Activated gamma-delta T cell (primary cell): Measurements from ENCODE around the gene RERE.
"Not testable (repeated sequence)": the region's sequence is repeated elsewhere in the genome, so short reads cannot be mapped to it uniquely, and the experiment has no call there.

Experiments used
- DNase-seq: peaks from one replicate; lab custom pipeline; 2025; lab: John Stamatoyannopoulos, UW

The RERE gene

DNA sequence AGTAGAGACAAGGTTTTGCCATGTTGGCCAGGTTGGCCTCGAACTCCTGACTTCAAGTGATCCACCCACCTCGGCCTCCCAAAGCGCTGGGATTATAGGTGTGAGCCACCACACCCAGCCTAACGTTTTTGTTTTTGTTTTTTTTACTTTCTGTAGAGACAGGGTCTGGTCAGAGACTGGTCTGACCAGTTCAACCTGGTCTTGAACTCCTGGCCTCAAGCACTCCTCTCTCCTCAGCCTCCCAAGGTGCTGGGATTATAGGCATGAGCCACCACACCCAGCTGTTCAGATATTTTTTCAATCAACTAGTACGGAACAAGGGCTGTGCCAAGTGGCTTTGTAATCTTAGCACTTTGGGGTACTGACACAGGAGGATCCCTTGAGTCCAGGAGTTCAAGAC is 209.5 kb downstream of the RERE start:
- no peak for DNase-seq

DNA sequence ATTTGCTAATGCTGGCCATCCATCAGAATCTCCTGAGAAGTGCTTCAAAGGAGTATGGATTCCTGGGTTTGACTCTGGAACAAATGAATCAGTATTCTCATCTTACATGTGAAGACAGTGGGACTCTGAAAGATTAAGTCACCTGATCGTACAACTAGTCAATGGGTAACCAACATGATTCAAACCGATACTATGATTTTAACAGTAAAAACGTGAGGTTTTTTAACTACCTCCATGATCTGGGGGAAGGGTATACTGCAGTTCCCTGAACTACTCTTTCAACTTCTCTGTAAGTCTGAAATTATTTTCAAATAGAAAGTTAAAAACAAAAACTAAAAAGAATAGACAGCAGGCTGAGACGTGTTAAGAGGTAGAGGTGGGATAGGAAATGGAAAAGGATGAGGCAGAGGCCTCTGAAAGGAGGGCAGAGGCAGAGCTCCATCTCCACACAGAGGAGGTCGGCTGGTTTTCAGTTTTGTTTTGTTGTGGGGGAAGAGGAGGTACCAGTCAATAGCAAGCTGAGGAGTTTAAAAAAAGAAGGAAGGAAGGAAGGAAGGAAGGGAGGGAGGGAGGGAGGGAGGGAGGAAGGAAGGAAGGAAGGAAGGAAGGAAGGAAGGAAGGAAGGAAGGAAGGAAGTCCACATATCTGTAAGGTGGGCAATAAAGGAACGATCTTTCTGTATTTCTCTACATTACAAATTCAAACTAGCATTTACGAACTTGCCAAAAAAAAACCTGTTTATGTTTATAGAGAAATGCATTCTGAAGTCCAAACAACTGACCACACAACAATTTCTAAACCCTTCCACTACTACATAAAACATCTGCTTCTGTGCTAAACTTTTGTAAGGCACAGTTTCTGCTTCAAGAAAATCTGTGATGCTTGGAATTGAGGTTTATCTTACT is 213.1 kb downstream of the RERE start:
- DNase-seq: no peak

DNA sequence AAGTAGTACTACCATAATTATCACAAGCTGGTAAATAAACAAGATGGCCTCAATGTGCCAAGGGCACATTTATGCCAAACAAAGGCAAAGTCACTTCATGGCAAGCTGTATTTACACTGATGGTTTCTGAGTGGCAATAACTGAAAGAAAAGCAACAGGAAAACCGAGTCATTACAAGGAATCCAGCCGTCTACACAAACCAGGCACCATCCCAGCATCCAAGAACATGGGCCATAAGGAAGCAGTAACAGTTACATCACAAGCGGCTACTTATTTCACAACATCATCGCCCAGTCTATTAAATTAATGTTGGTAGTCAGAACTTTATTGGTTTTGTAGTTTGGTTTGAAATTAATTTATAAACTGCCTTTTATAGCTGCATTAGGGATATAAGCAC is 214.2 kb downstream of the RERE start:
- DNase-seq: no peak

- DNase-seq: no peak
Observed at GRCh38 chr1:8602471-8603219, 214.8 kb downstream of the RERE start.

GRCh38 chr1:8600336-8600735 is 217.1 kb downstream of the RERE start:
- no peak for DNase-seq

GRCh38 chr1:8599646-8600212 is 217.7 kb downstream of the RERE start:
- no peak for DNase-seq

- no peak for DNase-seq
Observed at GRCh38 chr1:8598783-8599182, 218.7 kb downstream of the RERE start.

DNA sequence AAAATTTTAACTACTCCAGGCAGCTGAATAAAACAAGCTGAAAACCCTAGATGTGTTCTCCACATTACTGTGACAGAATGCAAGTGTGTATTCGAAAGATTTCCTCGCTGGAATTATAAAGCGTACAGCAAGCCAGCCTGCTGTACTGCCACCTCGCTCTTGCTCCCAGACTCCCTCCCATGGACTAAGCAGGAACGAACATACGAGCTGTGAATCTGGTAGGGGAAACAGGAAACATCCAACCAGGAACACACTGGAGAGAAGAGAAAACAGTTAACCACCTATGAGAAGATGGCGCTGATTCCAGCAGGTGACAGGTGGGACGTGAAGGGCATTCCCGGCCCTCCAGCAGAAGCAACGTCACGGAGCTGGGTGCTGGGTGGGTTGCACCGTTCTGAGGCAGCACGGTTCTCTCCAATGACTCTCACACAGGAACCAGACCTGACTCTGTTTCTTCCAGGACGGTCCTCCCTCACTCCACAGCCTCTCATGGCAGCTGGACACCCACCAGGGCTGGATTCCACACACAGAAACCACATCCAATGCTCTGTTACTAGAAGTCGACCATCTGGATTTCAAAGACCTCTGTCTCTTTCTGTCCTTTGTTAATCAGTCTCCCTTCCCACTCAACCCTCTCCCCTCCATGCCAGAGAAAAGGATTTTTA is 219.2 kb downstream of the RERE start:
- no peak for DNase-seq

DNA sequence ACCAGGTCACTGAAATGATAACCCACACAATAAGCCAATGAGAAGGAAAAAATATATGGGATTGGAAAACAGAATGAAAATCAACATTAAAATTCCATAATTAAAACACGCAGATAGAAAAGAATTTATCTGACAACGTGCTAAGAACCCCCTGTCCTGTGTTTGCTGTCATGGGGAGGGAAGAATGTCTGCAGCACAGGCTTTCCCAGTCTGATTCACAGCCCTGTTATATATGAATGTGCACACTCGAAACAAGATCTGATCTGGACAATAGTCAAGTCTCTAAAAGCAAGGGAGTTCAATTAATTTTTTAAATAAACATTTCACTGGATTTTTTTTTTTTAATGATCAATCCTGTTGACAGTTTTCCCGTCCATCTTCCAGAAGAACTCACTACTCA is 220.0 kb downstream of the RERE start:
- no peak for DNase-seq

GRCh38 chr1:8595941-8596340 is 221.5 kb downstream of the RERE start:
- DNase-seq: no peak

GRCh38 chr1:8595332-8595731 is 222.1 kb downstream of the RERE start:
- no peak for DNase-seq

DNA sequence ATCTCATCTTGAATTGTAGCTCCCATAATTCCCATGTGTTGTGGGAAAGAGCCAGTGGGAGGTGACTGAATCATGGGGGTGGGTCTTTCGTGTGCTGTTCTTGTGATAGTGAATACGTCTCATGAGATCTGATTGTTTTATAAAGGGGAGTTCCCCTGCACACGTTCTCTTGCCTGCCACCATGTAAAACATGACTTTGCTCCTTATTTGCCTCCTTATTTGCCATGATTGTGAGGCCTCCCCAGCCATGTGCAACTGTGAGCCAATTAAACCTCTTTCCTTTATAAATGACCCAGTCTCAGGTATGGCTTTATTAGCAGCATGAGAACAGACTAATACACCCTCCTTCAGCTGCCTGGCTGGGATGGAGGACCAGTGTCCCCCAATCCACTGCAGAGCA is 224.1 kb downstream of the RERE start:
- not testable (repeated sequence) for DNase-seq

GRCh38 chr1:8591569-8591968 is 225.9 kb downstream of the RERE start:
- no peak for DNase-seq

DNA sequence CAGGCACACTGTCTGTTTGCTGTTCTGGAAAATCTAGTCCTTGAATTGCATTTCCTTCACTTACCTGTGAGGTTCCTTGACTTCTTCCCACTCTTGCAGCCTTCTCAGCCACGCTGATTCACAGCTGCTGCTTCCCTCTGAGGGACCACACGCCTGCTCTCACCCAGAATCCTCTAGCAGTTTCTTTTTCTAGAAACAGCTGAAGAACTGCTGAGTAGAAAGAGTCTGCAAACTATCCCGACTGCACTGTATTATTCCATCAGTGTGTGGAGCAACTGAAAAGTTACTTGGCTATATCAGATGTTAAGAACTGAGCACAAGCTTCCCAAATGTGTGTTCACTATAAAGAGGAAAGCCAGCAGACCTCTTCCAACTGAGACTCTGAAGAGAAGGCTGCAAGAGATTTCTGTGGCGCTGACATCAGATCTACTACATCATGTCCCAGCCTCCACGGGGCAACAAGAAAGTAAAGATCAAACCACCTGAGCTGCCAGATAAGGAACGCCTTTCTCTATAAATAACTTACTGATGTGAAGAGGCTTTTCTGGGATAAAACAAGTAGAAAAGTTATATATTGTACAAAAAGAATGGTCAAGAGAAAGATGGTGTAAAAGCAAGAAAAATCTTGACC is 226.6 kb downstream of the RERE start:
- DNase-seq: no peak

- DNase-seq: no peak
Observed at GRCh38 chr1:8589571-8589970, 227.9 kb downstream of the RERE start.

- no peak for DNase-seq
Observed at GRCh38 chr1:8587784-8588183, 229.7 kb downstream of the RERE start.

GRCh38 chr1:8586438-8586837 is 231.0 kb downstream of the RERE start:
- DNase-seq: no peak

DNA sequence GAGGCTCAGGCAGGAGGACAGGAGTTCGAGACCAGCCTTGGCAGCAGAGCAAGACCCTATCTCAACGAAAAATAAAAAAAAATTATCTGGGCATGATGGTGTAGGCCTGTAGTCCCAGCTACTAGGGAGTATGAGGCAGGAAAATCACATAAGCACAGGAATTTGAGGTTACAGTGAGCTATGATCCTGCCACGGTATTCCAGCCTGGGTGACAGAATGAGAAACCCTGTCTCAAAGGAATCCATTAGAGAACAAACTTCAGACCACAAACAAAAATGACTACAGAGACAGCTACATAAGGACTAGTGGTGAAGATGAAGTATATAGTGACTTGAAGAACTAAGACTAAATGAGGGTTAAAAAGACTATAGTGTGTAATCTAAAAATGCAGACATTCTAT is 233.1 kb downstream of the RERE start:
- no peak for DNase-seq

DNA sequence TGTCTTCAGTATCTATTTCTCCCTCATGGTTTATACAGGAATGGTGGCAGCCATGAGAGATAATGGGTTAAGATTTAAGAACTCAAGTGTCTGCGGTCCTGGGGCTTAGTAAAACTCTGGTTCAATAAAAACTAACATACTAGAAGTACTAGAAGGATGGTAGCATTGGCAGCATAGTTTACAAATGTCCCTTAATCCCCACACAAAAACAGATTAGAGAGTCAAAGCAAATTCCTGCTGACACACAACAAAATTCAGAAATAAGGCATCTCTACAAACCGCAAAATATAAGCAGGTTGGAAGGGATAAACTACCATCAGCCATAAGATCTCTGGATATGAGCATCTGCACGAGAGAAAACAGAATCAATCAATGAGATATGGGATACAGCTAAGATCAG is 234.4 kb downstream of the RERE start:
- DNase-seq: no peak

DNA sequence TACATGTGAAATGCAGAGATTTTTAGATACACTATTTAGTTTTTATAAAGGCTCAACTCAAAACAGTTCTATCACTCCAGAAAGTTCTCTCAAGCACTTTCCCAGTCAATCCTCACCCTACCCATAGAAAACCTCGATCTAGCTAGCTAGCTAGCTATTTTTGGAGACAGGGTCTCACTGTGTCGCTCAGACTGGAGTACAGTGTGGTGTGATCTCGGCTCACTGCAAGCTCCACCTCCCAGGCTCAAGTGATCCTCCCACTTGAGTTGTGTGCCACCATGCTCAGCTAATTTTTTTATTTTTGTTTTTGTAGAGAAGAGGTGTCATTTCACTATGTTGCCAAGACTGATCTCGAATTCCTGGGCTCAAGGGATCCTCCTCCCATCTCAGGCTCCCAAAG is 236.9 kb downstream of the RERE start:
- DNase-seq: no peak

DNA sequence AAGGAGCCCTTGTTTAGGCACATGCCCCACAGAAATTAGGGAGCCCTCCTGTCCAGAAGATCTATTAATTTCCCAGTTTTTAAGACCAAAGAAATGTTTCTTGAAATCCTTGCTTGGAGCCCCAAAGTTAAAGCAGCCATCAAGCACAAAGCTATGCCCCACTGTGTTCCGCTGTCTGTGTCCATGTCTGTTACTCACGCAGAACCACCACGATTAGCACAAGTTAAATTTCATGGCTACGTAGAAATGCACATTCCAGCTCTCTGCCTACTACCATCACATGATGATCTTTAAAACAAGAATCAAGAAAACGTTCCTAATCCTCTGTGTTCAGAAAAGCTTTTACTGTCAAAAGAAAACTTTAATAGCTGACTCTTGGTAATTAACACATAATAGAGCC is 238.5 kb downstream of the RERE start:
- no peak for DNase-seq
